ENCODE results near the gene TCF4.

DNA sequence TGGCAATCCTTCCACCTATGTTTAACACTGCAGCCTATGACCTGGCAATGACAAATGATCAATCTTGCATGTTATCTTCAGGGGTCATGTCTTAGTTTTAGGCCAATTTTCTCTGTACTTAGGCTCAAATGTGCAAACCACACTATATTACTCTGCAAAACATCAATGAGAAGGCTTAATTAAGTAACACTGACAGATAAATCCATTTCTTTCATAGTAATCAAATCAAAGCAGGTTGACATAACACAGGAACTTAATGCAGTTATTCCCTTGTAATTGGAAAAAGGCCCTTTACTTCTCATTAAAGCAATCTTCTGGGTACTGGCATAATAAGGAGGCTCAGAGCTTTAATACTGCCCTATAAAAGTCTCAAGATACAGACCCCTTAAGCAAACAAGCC is 114.4 kb downstream of the TCF4 start:
- TF ChIP-seq, protein P1, sequence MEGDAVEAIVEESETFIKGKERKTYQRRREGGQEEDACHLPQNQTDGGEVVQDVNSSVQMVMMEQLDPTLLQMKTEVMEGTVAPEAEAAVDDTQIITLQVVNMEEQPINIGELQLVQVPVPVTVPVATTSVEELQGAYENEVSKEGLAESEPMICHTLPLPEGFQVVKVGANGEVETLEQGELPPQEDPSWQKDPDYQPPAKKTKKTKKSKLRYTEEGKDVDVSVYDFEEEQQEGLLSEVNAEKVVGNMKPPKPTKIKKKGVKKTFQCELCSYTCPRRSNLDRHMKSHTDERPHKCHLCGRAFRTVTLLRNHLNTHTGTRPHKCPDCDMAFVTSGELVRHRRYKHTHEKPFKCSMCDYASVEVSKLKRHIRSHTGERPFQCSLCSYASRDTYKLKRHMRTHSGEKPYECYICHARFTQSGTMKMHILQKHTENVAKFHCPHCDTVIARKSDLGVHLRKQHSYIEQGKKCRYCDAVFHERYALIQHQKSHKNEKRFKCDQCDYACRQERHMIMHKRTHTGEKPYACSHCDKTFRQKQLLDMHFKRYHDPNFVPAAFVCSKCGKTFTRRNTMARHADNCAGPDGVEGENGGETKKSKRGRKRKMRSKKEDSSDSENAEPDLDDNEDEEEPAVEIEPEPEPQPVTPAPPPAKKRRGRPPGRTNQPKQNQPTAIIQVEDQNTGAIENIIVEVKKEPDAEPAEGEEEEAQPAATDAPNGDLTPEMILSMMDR (optimal IDR thresholded peaks at IDR 0.05 in 1 of 3, IDR thresholded peaks at IDR 0.05 in 1 of 3, conservative IDR thresholded peaks at IDR 0.05 in 1 of 3; ENCODE audit: extremely low read depth in 1 of 3, insufficient read depth in 2 of 3, low read length in 3 of 3) = no peak
- TF ChIP-seq EZH2 (IDR thresholded peaks at IDR 0.05; ENCODE audit: low read length) = no peak

Data from keratinocyte (primary cell).